ENCODE results near the gene COLEC12.
A peak's percentile ranks its signal among the peaks of the same experiment; 100 is the strongest.

COLEC12 gene

DNA sequence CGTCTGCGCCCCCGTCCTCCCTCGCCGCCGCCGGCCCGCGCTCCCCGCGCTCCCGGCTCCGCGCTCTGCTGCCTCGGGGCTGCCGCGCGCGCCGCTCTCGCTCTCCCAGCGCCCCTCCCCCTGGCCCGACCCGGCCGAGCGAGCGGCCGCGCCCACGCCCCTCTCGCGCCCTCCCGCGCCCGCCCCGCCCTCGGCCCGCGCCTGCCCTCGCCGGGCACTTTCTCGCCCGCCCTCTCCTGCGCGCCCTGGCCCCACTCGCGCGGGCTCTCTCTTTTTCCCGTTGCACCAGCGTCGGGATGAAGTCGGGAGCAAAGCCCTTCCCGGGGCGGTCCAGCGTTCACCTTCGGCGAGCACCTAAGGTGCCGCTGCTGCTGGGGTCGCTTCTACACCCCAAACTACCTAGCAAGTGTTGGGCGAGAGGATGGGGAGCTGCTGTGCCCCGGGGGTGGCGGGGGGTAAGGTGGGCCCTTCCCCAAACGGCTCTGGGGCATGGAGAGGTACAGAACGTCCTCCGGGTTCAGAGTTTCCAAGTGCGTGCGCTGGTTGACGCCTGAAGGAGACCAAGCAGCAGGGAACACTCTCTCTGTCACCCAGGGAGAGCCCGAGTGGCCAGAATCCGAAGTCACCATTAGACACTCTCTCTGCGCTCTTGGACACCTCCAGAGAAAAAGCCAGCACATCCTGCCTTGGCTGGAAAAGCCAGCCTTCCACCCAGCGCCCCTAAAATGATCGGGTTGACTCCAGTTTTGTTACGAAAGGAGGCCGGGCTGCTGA is at the start of gene COLEC12:
TSS of gene COLEC12 (minus strand) at position 70 of the 774 bp plus-strand sequence. CDS start 187 bp downstream, outside the sequence.
- H3K27me3 Mint-ChIP-seq (ENCODE audit: low read depth) = peaks cover 73% of the 10 kb centered on the region
- peak within 1 kb of the TSS; percentile 62 to 82 (median 63) for H3K27ac Mint-ChIP-seq
- H3K36me3 Mint-ChIP-seq (ENCODE audit: low read depth) = no peaks in the 10 kb centered on the region
- H3K4me1 Mint-ChIP-seq = peaks cover 25% of the 10 kb centered on the region
- peak within 1 kb of the TSS; percentile 89 to 92 (median 91) for H3K4me3 Mint-ChIP-seq
- no peaks in the 10 kb centered on the region for H3K9me3 Mint-ChIP-seq
- TF ChIP-seq, protein P1, sequence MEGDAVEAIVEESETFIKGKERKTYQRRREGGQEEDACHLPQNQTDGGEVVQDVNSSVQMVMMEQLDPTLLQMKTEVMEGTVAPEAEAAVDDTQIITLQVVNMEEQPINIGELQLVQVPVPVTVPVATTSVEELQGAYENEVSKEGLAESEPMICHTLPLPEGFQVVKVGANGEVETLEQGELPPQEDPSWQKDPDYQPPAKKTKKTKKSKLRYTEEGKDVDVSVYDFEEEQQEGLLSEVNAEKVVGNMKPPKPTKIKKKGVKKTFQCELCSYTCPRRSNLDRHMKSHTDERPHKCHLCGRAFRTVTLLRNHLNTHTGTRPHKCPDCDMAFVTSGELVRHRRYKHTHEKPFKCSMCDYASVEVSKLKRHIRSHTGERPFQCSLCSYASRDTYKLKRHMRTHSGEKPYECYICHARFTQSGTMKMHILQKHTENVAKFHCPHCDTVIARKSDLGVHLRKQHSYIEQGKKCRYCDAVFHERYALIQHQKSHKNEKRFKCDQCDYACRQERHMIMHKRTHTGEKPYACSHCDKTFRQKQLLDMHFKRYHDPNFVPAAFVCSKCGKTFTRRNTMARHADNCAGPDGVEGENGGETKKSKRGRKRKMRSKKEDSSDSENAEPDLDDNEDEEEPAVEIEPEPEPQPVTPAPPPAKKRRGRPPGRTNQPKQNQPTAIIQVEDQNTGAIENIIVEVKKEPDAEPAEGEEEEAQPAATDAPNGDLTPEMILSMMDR (IDR thresholded peaks at IDR 0.05; ENCODE audit: unreplicated experiment in 3 of 3) = no peak

DNA sequence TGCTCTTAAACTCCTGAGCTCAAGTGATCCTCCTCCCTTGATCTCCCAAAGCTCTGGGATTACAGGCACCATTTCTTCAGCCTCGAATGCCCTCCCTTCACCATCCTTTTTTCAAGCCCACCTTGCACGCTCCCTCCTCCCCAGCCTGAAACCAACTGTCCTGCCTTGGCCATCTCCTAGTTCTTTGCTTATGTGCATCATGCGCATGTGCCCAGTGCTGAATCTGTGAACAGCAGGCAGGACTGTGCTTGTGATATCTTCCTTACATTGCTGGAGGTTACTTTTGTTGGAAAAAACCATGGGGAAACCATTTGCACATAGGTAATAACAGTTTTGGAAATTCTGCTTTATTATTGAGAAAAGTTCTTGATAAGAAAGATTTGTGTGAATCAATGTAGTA is 49.5 kb upstream of the COLEC12 start:
- H3K27ac Mint-ChIP-seq = no peak overlapping the region
- H3K9me3 Mint-ChIP-seq = peaks cover 14% of the 10 kb centered on the region
- TF ChIP-seq, protein P1 (IDR thresholded peaks at IDR 0.05; ENCODE audit: unreplicated experiment in 3 of 3) = no peak
- H3K36me3 Mint-ChIP-seq (ENCODE audit: low read depth) = no peaks in the 10 kb centered on the region
- no peaks in the 10 kb centered on the region for H3K27me3 Mint-ChIP-seq (ENCODE audit: low read depth)
- no peaks in the 10 kb centered on the region for H3K4me1 Mint-ChIP-seq
- no peak overlapping the region for H3K4me3 Mint-ChIP-seq

DNA sequence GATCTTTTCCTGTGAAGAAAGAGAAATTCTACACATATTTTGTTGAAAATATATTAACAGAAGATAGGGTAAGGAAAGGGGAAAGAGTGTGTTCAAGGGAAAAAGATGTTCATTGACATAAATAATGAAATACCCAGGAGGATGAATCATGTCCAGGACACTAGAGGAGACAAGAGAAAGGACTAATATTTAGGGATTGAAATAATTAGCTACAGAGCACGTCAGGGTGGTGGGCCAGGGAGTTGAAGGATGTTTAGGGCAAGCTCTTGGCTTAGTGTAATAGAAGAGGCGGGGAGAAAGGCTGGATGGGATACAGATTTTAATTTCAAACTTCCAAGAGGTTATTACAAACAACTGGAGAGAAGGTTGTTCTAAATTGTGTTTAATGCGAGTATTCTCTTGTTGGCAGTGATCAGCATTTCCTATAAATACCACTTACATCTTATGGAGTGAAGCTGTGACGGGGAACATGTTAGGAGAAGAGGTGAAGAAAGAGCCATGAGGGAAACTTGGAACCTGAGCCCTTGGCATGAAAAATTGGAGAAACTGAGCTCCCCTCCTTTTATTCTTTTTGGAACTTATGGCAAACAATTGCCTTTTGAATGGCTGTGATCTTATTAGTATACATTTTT is 43.1 kb upstream of the COLEC12 start:
- Mint-ChIP-seq H3K27ac (peak overlapping the region; percentile 28 to 38 (median 35)), H3K27me3 (ENCODE audit: low read depth) (no peaks in the 10 kb centered on the region), H3K4me1 (peaks cover 16% of the 10 kb centered on the region), H3K9me3 (peaks cover 5% of the 10 kb centered on the region), H3K36me3 (ENCODE audit: low read depth) (no peaks in the 10 kb centered on the region), H3K4me3 (no peak overlapping the region)
- TF ChIP-seq, protein P1 (IDR thresholded peaks at IDR 0.05; ENCODE audit: unreplicated experiment in 3 of 3) = no peak

DNA sequence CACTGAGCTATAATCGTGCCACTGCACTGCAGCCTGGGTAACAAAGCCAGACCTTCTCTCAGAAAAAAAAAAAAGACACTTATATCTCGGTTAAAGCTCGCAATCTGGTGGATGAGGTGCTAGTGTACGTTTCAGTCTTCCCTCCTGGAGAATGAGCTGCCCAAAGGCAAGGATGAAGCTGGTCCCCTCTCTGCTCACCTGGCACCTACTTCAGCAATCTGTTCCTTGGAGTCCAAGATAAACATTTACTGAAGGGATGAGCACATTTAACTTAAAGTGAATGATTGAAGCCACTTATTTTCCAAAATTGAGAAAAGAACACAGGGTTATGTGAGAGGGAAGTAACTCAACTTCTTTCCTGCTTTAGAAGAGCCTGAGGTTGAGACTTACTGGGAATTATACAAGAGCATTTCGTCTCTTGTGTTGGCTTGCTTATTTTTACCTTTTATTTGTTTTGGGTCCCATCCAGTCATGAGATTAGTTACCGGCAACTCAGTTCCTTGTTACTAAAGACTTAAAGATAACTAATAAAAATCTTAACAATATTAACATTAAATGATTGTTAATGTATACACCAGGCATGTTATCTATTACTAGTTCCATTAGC is 33.6 kb upstream of the COLEC12 start:
- H3K9me3 Mint-ChIP-seq = peaks cover 2% of the 10 kb centered on the region
- H3K4me3 Mint-ChIP-seq = no peak overlapping the region
- H3K27me3 Mint-ChIP-seq (ENCODE audit: low read depth) = no peaks in the 10 kb centered on the region
- H3K27ac Mint-ChIP-seq = no peak overlapping the region
- no peaks in the 10 kb centered on the region for H3K36me3 Mint-ChIP-seq (ENCODE audit: low read depth)
- TF ChIP-seq, protein P1 (IDR thresholded peaks at IDR 0.05; ENCODE audit: unreplicated experiment in 3 of 3) = no peak
- H3K4me1 Mint-ChIP-seq = no peaks in the 10 kb centered on the region

DNA sequence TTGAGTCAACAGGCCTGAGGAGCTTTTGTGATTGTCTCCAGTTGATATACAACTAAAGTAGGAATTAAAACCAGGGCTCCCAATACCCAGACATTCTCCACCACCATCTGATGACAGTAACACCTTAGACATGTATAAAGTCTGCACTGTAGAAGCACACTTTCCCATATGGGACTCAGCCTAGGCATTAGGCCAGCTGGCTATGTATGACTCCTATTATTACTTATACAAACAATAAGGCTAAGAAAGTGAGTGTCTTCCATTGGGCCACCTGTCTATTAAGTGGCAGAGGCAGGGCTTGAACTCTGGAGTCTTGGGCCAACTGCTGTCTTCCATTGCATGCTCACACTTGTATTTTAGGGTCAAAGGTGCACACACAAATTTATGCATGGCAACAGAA is 32.1 kb upstream of the COLEC12 start:
- Mint-ChIP-seq H3K4me3 (no peak overlapping the region), H3K4me1 (peaks cover 5% of the 10 kb centered on the region), H3K36me3 (ENCODE audit: low read depth) (no peaks in the 10 kb centered on the region), H3K27me3 (ENCODE audit: low read depth) (no peaks in the 10 kb centered on the region), H3K27ac (no peak overlapping the region), H3K9me3 (peaks cover 2% of the 10 kb centered on the region)
- TF ChIP-seq, protein P1 (IDR thresholded peaks at IDR 0.05; ENCODE audit: unreplicated experiment in 3 of 3) = no peak

Measured in nephron (organoid).